ENCODE data around the gene TPT1. TPM values are rescaled to one million over a fixed set of nuclear protein-coding genes. Genes with fewer than 3 reads are reported as not detected.

Gene TPT1
- polyA plus RNA-seq, 2 of the 4 experiments (the other 2 are of a cell fraction) = 2,486 to 3,850 TPM

DNA sequence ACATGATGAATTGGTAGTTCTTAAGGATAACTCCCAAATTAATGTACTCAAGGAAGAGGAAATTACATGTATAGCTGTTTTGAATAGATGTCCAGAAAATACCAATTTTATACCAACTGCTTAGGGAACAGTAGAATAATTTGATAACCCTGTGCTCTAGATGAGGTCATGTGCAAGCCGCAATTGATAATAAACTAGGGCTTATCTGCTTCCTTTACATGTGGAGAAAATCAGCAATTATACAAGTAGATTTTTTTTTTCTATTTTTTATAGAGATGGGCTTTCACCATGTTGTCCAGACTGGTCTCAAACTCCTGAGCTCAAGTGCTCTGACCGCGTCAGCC lies 9.3 kb downstream of the TPT1 start:
- Histone ChIP-seq H3K27ac (peak overlapping the region; percentile 16 to 64; a peak in 5 of 6 replicates), H3K4me1 (peaks cover 61% of the 10 kb centered on the region), H3K4me2 (peak overlapping the region; percentile 29), H3K4me3 (no peak overlapping the region), H3K9me3 (no peaks in the 10 kb centered on the region)
- no peak for FAIRE-seq
- CTCF ChIA-PET = interaction anchor here (0.7 to 1.0 kb wide), 2 partner anchors 23 to 63 kb away, joined by 3 read pairs; no protein-coding TSS in a partner anchor
- WGBS (ENCODE audit: missing lambda C conversion rate) = 19% methylated on average over 3 of the region's 3 CpGs
- ATAC-seq = no peak
- POLR2A ChIA-PET = interaction anchor here (0.5 to 1.7 kb wide), 6 partner anchors 9 to 1315 kb away, joined by 3 to 7 read pairs (median 4); partner anchors contain the start of gene TPT1
- TF ChIP-seq NFE2L2 (conservative IDR thresholded peaks at IDR 0.05; ENCODE audit: low read length) (no peak), HOXA7 (CRISPR knock-in tag; IDR thresholded peaks at IDR 0.05) (peak; percentile 5; the same call in 1 of the 2 replicates)
- DNase-seq (ENCODE audit: low read depth in 1 of 2, low spot score in 1 of 2) = no peak

DNA sequence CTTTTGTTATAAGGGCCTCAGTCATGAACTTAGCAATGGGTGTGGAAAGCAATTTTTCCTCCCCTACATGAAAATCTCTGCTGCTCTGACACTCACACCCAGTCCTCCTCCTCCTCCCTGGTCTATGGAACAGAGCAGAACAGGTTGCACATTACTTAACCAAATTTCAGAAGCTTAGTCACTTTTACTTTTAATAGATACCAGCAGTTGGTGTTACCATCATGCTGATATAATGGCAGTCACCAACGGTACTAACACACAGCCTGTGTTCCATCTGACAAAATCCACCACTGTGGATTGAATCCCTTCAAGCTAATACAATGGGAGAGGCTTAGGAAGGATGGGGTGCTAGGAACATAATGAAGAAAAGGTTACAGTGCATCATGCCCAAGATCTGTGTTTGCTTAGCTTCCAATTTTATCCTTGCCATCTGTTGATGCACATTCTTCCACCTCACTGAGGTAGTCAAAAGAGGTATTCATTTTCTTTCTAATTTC lies 9.8 kb downstream of the TPT1 start:
- Histone ChIP-seq H3K4me2 (peak overlapping the region; percentile 29), H3K27ac (peak overlapping the region; percentile 16 to 64; a peak in 4 of 6 replicates), H3K4me3 (no peak overlapping the region), H3K4me1 (peaks cover 56% of the 10 kb centered on the region), H3K9me3 (no peaks in the 10 kb centered on the region)
- CTCF ChIA-PET = interaction anchor here (0.7 kb wide), 1 partner anchor 23 kb away, joined by 3 read pairs; no protein-coding TSS in a partner anchor
- 15% methylated on average over 1 of the region's 1 CpG for WGBS (ENCODE audit: missing lambda C conversion rate)
- no peak for DNase-seq (ENCODE audit: low read depth in 1 of 2, low spot score in 1 of 2)
- no peak for FAIRE-seq
- no peak for TF ChIP-seq RAD21 (conservative IDR thresholded peaks at IDR 0.05 in 1 of 2, IDR thresholded peaks at IDR 0.05 in 1 of 2)
- peak; percentile 58; the same call in 1 of the 2 replicates for TF ChIP-seq FOSB (CRISPR knock-in tag; IDR thresholded peaks at IDR 0.05)
- no peak for TF ChIP-seq RNF2 (IDR thresholded peaks at IDR 0.05; ENCODE audit: borderline replicate concordance, low read depth)
- TF ChIP-seq CHD2 (IDR thresholded peaks at IDR 0.05; ENCODE audit: low read length, partially characterized antibody) = no peak
- peak; percentile 47; the same call in 1 of the 2 replicates for TF ChIP-seq HOXA7 (CRISPR knock-in tag; IDR thresholded peaks at IDR 0.05)
- TF ChIP-seq TP53 (CRISPR knock-in tag; IDR thresholded peaks at IDR 0.05) = 0 out of 2 replicates have a peak, but pooled peaks have one; percentile 23
- TF ChIP-seq GATA3 (IDR thresholded peaks at IDR 0.05; ENCODE audit: borderline replicate concordance) = no peak
- no peak for TF ChIP-seq MAX (IDR thresholded peaks at IDR 0.05)
- peak; percentile 42; the same call in 1 of the 2 replicates for TF ChIP-seq TFCP2L1 (CRISPR knock-in tag; IDR thresholded peaks at IDR 0.05)
- no peak for TF ChIP-seq JUNB (IDR thresholded peaks at IDR 0.05)
- TF ChIP-seq RARB (CRISPR knock-in tag; IDR thresholded peaks at IDR 0.05) = peak; percentile 21; the same call in 1 of the 2 replicates
- TF ChIP-seq PBX3 (IDR thresholded peaks at IDR 0.05) = no peak
- no peak for TF ChIP-seq BHLHE40 (IDR thresholded peaks at IDR 0.05; ENCODE audit: low read depth, low read length)
- TF ChIP-seq RCOR1 (IDR thresholded peaks at IDR 0.05; ENCODE audit: low read depth, low read length) = no peak
- no peak for TF ChIP-seq NFE2L2 (conservative IDR thresholded peaks at IDR 0.05; ENCODE audit: low read length)
- no peak for TF ChIP-seq EHF (CRISPR knock-in tag; IDR thresholded peaks at IDR 0.05)
- POLR2A ChIA-PET = interaction anchor here (1.6 kb wide), 1 partner anchor 9 kb away, joined by 6 read pairs; no protein-coding TSS in a partner anchor
- peak in 1 of 2 experiments; percentile 10; a peak in 3 of 6 replicates for ATAC-seq

GRCh38 chr13:45328661-45329111 lies 12.3 kb downstream of the TPT1 start:
- POLR2A ChIA-PET = interaction anchor here (0.6 to 0.7 kb wide), 2 partner anchors 94 to 198 kb away, joined by 3 read pairs; no protein-coding TSS in a partner anchor
- ATAC-seq = no peak
- Histone ChIP-seq H3K4me2 (no peak overlapping the region), H3K4me1 (peaks cover 40% of the 10 kb centered on the region), H3K4me3 (no peak overlapping the region), H3K27ac (no peak overlapping the region), H3K9me3 (no peaks in the 10 kb centered on the region)
- WGBS (ENCODE audit: missing lambda C conversion rate) = 70% methylated on average over 3 of the region's 3 CpGs
- no peak for DNase-seq (ENCODE audit: low read depth in 1 of 2, low spot score in 1 of 2)
- TF ChIP-seq HMGXB4 (CRISPR knock-in tag; IDR thresholded peaks at IDR 0.05; ENCODE audit: borderline replicate concordance) (no peak), NR3C1 (IDR thresholded peaks at IDR 0.05) (no peak), USF2 (IDR thresholded peaks at IDR 0.05) (no peak), KDM1A (IDR thresholded peaks at IDR 0.05; ENCODE audit: low read depth) (no peak), HEYL (CRISPR knock-in tag; IDR thresholded peaks at IDR 0.05) (no peak), CBX2 (IDR thresholded peaks at IDR 0.05; ENCODE audit: borderline replicate concordance, low read depth) (no peak), BHLHE40 (IDR thresholded peaks at IDR 0.05; ENCODE audit: low read depth, low read length) (no peak), ESRRA (IDR thresholded peaks at IDR 0.05; ENCODE audit: borderline replicate concordance, low read length) (no peak), CBX8 (IDR thresholded peaks at IDR 0.05) (no peak), RAD21 (conservative IDR thresholded peaks at IDR 0.05 in 1 of 2, IDR thresholded peaks at IDR 0.05 in 1 of 2) (no peak), TP53 (CRISPR knock-in tag; IDR thresholded peaks at IDR 0.05) (no peak), ZFP36 (IDR thresholded peaks at IDR 0.05; ENCODE audit: borderline replicate concordance, partially characterized antibody) (no peak), RCOR1 (IDR thresholded peaks at IDR 0.05; ENCODE audit: low read depth, low read length) (no peak), POLR2AphosphoS2 (conservative IDR thresholded peaks at IDR 0.05; ENCODE audit: low read length) (no peak), HES2 (IDR thresholded peaks at IDR 0.05) (no peak), EHF (CRISPR knock-in tag; IDR thresholded peaks at IDR 0.05) (no peak)
- FAIRE-seq = no peak
- CTCF ChIA-PET = interaction anchor here (0.9 kb wide), 1 partner anchor 65 kb away, joined by 3 read pairs; no protein-coding TSS in a partner anchor

Measured in A549 (cell line).